RWPE1 (cell line): ENCODE measurements around the gene TTC9.

ENCODE experiments used
- CTCF ChIA-PET: fragments of 350-600 bp; sonication (Branson Sonifier 250); formaldehyde crosslinking; extraction: SDS; loops from one replicate; lab custom pipeline; 2021; lab: Yijun Ruan, JAX
- POLR2A ChIA-PET: fragments of 400-600 bp; formaldehyde crosslinking; extraction: SDS; loops from one replicate; lab custom pipeline; 2020; ENCODE audit warnings: antibody characterized with exemption; ENCODE audit not compliant: low non-redundant PET; lab: Yijun Ruan, JAX
- DNase-seq: peaks from one replicate; pipeline ENCODE4 v3.0.0; 2012; ENCODE audit warnings: low spot score
- H3K27ac ChIP-seq: fragments of 450-650 bp; 2 replicates; pipeline ENCODE4 v1.5.1; 2017
- TF ChIP-seq, protein P1 (sequence below): fragments of 450-650 bp; conservative IDR thresholded peaks from 2 replicates; pipeline ENCODE4 v1.5.1; 2017; ENCODE audit warnings: low read depth, mild to moderate bottlenecking

TTC9 gene

DNA sequence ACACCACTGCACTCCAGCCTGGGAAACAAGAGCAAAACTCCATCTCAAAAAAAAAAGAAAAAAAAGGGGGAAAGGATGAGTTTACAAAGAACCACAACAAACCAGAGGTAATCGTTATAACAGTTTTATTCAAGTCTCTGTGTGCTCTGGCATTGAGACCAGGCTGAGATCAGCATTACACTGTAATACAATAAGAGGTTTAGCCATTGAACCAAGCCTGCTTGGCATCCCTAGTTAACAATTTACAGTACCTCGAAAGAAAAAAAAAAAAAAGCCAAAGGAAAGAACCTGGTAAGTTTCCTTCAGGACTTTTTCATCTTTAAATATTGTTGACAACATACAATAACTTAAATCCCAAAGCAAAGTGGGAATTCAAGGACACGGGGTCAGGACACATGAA is 80.7 kb downstream of the TTC9 start:
- no peak overlapping the region; the same call in 1 of the 2 replicates for H3K27ac ChIP-seq
- DNase-seq: no peak
- ChIA-PET CTCF (no interaction called here), POLR2A (interaction anchor here (0.7 kb wide), 1 partner anchor 557 kb away, joined by 4 read pairs; no protein-coding TSS in a partner anchor)
- TF ChIP-seq, protein P1, sequence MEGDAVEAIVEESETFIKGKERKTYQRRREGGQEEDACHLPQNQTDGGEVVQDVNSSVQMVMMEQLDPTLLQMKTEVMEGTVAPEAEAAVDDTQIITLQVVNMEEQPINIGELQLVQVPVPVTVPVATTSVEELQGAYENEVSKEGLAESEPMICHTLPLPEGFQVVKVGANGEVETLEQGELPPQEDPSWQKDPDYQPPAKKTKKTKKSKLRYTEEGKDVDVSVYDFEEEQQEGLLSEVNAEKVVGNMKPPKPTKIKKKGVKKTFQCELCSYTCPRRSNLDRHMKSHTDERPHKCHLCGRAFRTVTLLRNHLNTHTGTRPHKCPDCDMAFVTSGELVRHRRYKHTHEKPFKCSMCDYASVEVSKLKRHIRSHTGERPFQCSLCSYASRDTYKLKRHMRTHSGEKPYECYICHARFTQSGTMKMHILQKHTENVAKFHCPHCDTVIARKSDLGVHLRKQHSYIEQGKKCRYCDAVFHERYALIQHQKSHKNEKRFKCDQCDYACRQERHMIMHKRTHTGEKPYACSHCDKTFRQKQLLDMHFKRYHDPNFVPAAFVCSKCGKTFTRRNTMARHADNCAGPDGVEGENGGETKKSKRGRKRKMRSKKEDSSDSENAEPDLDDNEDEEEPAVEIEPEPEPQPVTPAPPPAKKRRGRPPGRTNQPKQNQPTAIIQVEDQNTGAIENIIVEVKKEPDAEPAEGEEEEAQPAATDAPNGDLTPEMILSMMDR: no peak

DNA sequence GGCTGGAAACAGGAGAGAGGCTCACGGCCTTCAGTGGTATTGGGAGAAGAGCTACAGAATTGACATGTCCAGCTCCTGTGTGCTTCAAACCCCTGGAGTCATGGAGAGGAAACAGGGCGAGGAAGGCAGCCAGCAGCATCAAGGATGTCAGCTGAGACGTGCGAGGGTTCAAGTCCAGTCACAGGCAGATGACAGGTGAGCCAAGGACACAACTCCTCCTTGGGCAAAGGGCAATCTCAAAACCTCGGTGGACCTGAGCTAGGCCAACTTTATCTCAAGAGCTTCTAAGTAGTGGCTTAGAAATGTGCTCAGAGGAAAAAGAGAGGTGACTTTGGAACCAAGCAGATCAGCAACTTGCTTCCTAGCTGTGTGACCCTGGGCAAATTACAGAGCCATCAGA is 81.6 kb downstream of the TTC9 start:
- ChIA-PET POLR2A (no interaction called here), CTCF (no interaction called here)
- TF ChIP-seq, protein P1: no peak
- no peak for DNase-seq
- peak overlapping the region; percentile 29; the same call in 1 of the 2 replicates for H3K27ac ChIP-seq

DNA sequence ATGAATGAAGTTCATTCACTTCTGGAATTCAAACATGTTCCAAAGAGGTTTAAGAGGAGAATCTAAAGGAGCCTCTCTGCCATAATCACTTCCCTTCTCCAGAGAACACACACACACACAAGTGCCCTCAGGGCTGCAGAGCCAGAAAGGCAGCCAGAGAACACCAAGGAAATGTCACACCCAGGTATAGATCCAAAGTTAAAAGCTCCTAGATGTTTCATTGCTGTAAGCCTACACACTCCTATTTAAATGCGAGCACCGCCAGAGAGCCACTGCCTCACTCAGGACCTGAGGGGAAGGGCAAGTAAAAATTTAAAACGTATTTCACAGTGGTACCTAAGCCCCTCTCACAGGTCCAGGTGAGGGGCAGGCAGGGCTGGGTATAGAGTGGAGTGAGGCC is 82.4 kb downstream of the TTC9 start:
- POLR2A ChIA-PET: no interaction called here

DNA sequence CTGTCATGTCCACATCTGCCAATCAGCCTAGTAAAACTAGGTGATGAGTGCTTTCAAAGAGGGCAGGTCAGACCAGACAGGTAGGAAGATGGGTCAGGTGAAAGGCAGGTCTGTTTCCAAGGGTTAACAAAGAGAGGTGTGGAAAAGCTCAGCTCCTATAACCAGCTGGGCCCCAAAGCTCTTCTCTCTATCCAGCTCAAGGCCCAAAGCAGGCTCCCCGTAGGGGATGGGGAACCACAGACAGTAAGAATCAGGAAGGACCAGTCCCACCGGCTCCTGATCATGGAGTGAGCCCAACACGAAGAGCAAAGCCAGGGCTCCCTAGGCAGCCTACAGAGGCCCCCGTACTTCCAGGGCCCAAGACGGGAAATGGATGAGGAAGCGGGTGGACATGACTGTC is 83.2 kb downstream of the TTC9 start:
- ChIA-PET POLR2A (no interaction called here), CTCF (no interaction called here)
- TF ChIP-seq, protein P1: no peak
- no peak for DNase-seq
- H3K27ac ChIP-seq: peak overlapping the region; percentile 8; the same call in 1 of the 2 replicates

More for the DNA sequence above, 82.4 kb downstream of the TTC9 start:
- H3K27ac ChIP-seq: no peak overlapping the region
- TF ChIP-seq, protein P1: no peak
- CTCF ChIA-PET: no interaction called here
- DNase-seq: no peak
